HG02763 (cell line): ENCODE measurements around the gene PRXL2B.
A peak's percentile ranks its signal among the peaks of the same experiment; 100 is the strongest.

ENCODE experiments used
- ATAC-seq: cut with Tn5 transposase; IDR thresholded peaks from one replicate; pipeline ENCODE4 v1.9.1; 2021; ENCODE audit warnings: mild to moderate bottlenecking, moderate library complexity; ENCODE audit not compliant: unreplicated experiment

Gene PRXL2B

GRCh38 chr1:2584686-2585317 lies 1.8 kb upstream of the PRXL2B start:
- ATAC-seq, result no peak

GRCh38 chr1:2585318-2586092 lies 1.1 kb upstream of the PRXL2B start:
- peak; percentile 29 for ATAC-seq

- ATAC-seq, result no peak
Measured at GRCh38 chr1:2587071-2587859, 688 bp downstream of the PRXL2B start.

- no peak for ATAC-seq
Measured at GRCh38 chr1:2587860-2588571, 1.4 kb downstream of the PRXL2B start.

GRCh38 chr1:2588661-2589430 lies 2.3 kb downstream of the PRXL2B start:
- ATAC-seq, result no peak

GRCh38 chr1:2589431-2590232 lies 3.1 kb downstream of the PRXL2B start:
- no peak for ATAC-seq

GRCh38 chr1:2590233-2591141 lies 3.9 kb downstream of the PRXL2B start:
- ATAC-seq, result no peak

GRCh38 chr1:2591233-2591580 lies 4.6 kb downstream of the PRXL2B start:
- no peak for ATAC-seq

- ATAC-seq, result no peak
Measured at GRCh38 chr1:2591581-2592261, 5.1 kb downstream of the PRXL2B start.

- no peak for ATAC-seq
Measured at GRCh38 chr1:2592672-2593071, 6.1 kb downstream of the PRXL2B start.

GRCh38 chr1:2593251-2593878 lies 6.8 kb downstream of the PRXL2B start:
- ATAC-seq, result no peak

- ATAC-seq, result no peak
Measured at GRCh38 chr1:2594001-2594640, 7.5 kb downstream of the PRXL2B start.

GRCh38 chr1:2594641-2595131 lies 8.1 kb downstream of the PRXL2B start:
- ATAC-seq, result no peak

- ATAC-seq, result no peak
Measured at GRCh38 chr1:2595261-2595811, 8.8 kb downstream of the PRXL2B start.

- no peak for ATAC-seq
Measured at GRCh38 chr1:2595812-2596529, 9.4 kb downstream of the PRXL2B start.
